ENCODE results near the gene LARGE1.

The LARGE1 gene

GRCh38 chr22:33451866-33452469, 468.3 kb downstream of the LARGE1 start:
- H3K4me2 ChIP-seq (ENCODE audit: low read length): no peak overlapping the region
- no peaks in the 10 kb centered on the region for H3K9me3 ChIP-seq (replicated peaks; ENCODE audit: low read length)
- H3K4me1 ChIP-seq (ENCODE audit: control insufficient read depth, insufficient read depth, low read length): no peaks in the 10 kb centered on the region
- H3K27me3 ChIP-seq (ENCODE audit: control insufficient read depth, insufficient read depth, low read length): no peaks in the 10 kb centered on the region
- no peak overlapping the region for H3K4me3 ChIP-seq (ENCODE audit: low read length)
- H3K9ac ChIP-seq (ENCODE audit: low read depth, low read length): no peak overlapping the region
- no peaks in the 10 kb centered on the region for H3K36me3 ChIP-seq (ENCODE audit: insufficient read depth, low read length)

GRCh38 chr22:33450756-33451155, 469.5 kb downstream of the LARGE1 start:
- Histone ChIP-seq H3K27me3 (ENCODE audit: control insufficient read depth, insufficient read depth, low read length) (no peaks in the 10 kb centered on the region), H3K4me3 (ENCODE audit: low read length) (no peak overlapping the region), H3K4me2 (ENCODE audit: low read length) (no peak overlapping the region), H3K9me3 (replicated peaks; ENCODE audit: low read length) (no peaks in the 10 kb centered on the region), H3K9ac (ENCODE audit: low read depth, low read length) (no peak overlapping the region), H3K4me1 (ENCODE audit: control insufficient read depth, insufficient read depth, low read length) (no peaks in the 10 kb centered on the region), H3K36me3 (ENCODE audit: insufficient read depth, low read length) (no peaks in the 10 kb centered on the region)

- no peak overlapping the region for H3K4me3 ChIP-seq (ENCODE audit: low read length)
- H3K4me1 ChIP-seq (ENCODE audit: control insufficient read depth, insufficient read depth, low read length): no peaks in the 10 kb centered on the region
- H3K36me3 ChIP-seq (ENCODE audit: insufficient read depth, low read length): no peaks in the 10 kb centered on the region
- no peak overlapping the region for H3K4me2 ChIP-seq (ENCODE audit: low read length)
- H3K27me3 ChIP-seq (ENCODE audit: control insufficient read depth, insufficient read depth, low read length): no peaks in the 10 kb centered on the region
- no peaks in the 10 kb centered on the region for H3K9me3 ChIP-seq (replicated peaks; ENCODE audit: low read length)
- H3K9ac ChIP-seq (ENCODE audit: low read depth, low read length): no peak overlapping the region
These were observed 472.5 kb downstream of the LARGE1 start for GRCh38 chr22:33447733-33448132.

GRCh38 chr22:33443683-33444082, 476.6 kb downstream of the LARGE1 start:
- H3K4me1 ChIP-seq (ENCODE audit: control insufficient read depth, insufficient read depth, low read length): peaks cover 2% of the 10 kb centered on the region
- H3K36me3 ChIP-seq (ENCODE audit: insufficient read depth, low read length): no peaks in the 10 kb centered on the region
- H3K9ac ChIP-seq (ENCODE audit: low read depth, low read length): no peak overlapping the region
- H3K9me3 ChIP-seq (replicated peaks; ENCODE audit: low read length): no peaks in the 10 kb centered on the region
- H3K4me3 ChIP-seq (ENCODE audit: low read length): no peak overlapping the region
- H3K4me2 ChIP-seq (ENCODE audit: low read length): no peak overlapping the region
- H3K27me3 ChIP-seq (ENCODE audit: control insufficient read depth, insufficient read depth, low read length): peaks cover 18% of the 10 kb centered on the region

GRCh38 chr22:33440756-33441155, 479.5 kb downstream of the LARGE1 start:
- H3K4me1 ChIP-seq (ENCODE audit: control insufficient read depth, insufficient read depth, low read length): peaks cover 10% of the 10 kb centered on the region
- peaks cover 36% of the 10 kb centered on the region for H3K27me3 ChIP-seq (ENCODE audit: control insufficient read depth, insufficient read depth, low read length)
- no peak overlapping the region for H3K4me2 ChIP-seq (ENCODE audit: low read length)
- no peak overlapping the region for H3K4me3 ChIP-seq (ENCODE audit: low read length)
- H3K36me3 ChIP-seq (ENCODE audit: insufficient read depth, low read length): no peaks in the 10 kb centered on the region
- no peaks in the 10 kb centered on the region for H3K9me3 ChIP-seq (replicated peaks; ENCODE audit: low read length)
- H3K9ac ChIP-seq (ENCODE audit: low read depth, low read length): no peak overlapping the region

GRCh38 chr22:33438273-33438672, 482.0 kb downstream of the LARGE1 start:
- H3K36me3 ChIP-seq (ENCODE audit: insufficient read depth, low read length): no peaks in the 10 kb centered on the region
- H3K4me3 ChIP-seq (ENCODE audit: low read length): no peak overlapping the region
- H3K9me3 ChIP-seq (replicated peaks; ENCODE audit: low read length): no peaks in the 10 kb centered on the region
- peaks cover 10% of the 10 kb centered on the region for H3K4me1 ChIP-seq (ENCODE audit: control insufficient read depth, insufficient read depth, low read length)
- H3K9ac ChIP-seq (ENCODE audit: low read depth, low read length): no peak overlapping the region
- H3K4me2 ChIP-seq (ENCODE audit: low read length): peak overlapping the region; percentile 16
- H3K27me3 ChIP-seq (ENCODE audit: control insufficient read depth, insufficient read depth, low read length): peaks cover 36% of the 10 kb centered on the region

- peaks cover 5% of the 10 kb centered on the region for H3K27me3 ChIP-seq (ENCODE audit: control insufficient read depth, insufficient read depth, low read length)
- H3K4me2 ChIP-seq (ENCODE audit: low read length): no peak overlapping the region
- H3K9me3 ChIP-seq (replicated peaks; ENCODE audit: low read length): no peaks in the 10 kb centered on the region
- H3K4me1 ChIP-seq (ENCODE audit: control insufficient read depth, insufficient read depth, low read length): no peaks in the 10 kb centered on the region
- no peak overlapping the region for H3K4me3 ChIP-seq (ENCODE audit: low read length)
- H3K9ac ChIP-seq (ENCODE audit: low read depth, low read length): no peak overlapping the region
- H3K36me3 ChIP-seq (ENCODE audit: insufficient read depth, low read length): no peaks in the 10 kb centered on the region
These were observed 489.0 kb downstream of the LARGE1 start for GRCh38 chr22:33431300-33431699.

GRCh38 chr22:33429281-33429680, 491.0 kb downstream of the LARGE1 start:
- no peak overlapping the region for H3K4me2 ChIP-seq (ENCODE audit: low read length)
- H3K4me3 ChIP-seq (ENCODE audit: low read length): no peak overlapping the region
- H3K9me3 ChIP-seq (replicated peaks; ENCODE audit: low read length): no peaks in the 10 kb centered on the region
- H3K9ac ChIP-seq (ENCODE audit: low read depth, low read length): no peak overlapping the region
- H3K36me3 ChIP-seq (ENCODE audit: insufficient read depth, low read length): no peaks in the 10 kb centered on the region
- no peaks in the 10 kb centered on the region for H3K4me1 ChIP-seq (ENCODE audit: control insufficient read depth, insufficient read depth, low read length)
- H3K27me3 ChIP-seq (ENCODE audit: control insufficient read depth, insufficient read depth, low read length): no peaks in the 10 kb centered on the region

- no peaks in the 10 kb centered on the region for H3K9me3 ChIP-seq (replicated peaks; ENCODE audit: low read length)
- H3K27me3 ChIP-seq (ENCODE audit: control insufficient read depth, insufficient read depth, low read length): no peaks in the 10 kb centered on the region
- H3K4me2 ChIP-seq (ENCODE audit: low read length): no peak overlapping the region
- no peaks in the 10 kb centered on the region for H3K36me3 ChIP-seq (ENCODE audit: insufficient read depth, low read length)
- H3K4me1 ChIP-seq (ENCODE audit: control insufficient read depth, insufficient read depth, low read length): no peaks in the 10 kb centered on the region
- H3K4me3 ChIP-seq (ENCODE audit: low read length): no peak overlapping the region
- H3K9ac ChIP-seq (ENCODE audit: low read depth, low read length): no peak overlapping the region
These were observed 492.8 kb downstream of the LARGE1 start for GRCh38 chr22:33427461-33427860.

GRCh38 chr22:33426451-33426850, 493.8 kb downstream of the LARGE1 start:
- H3K4me2 ChIP-seq (ENCODE audit: low read length): no peak overlapping the region
- no peak overlapping the region for H3K9ac ChIP-seq (ENCODE audit: low read depth, low read length)
- no peaks in the 10 kb centered on the region for H3K27me3 ChIP-seq (ENCODE audit: control insufficient read depth, insufficient read depth, low read length)
- no peaks in the 10 kb centered on the region for H3K36me3 ChIP-seq (ENCODE audit: insufficient read depth, low read length)
- no peak overlapping the region for H3K4me3 ChIP-seq (ENCODE audit: low read length)
- H3K9me3 ChIP-seq (replicated peaks; ENCODE audit: low read length): no peaks in the 10 kb centered on the region
- no peaks in the 10 kb centered on the region for H3K4me1 ChIP-seq (ENCODE audit: control insufficient read depth, insufficient read depth, low read length)

GRCh38 chr22:33421859-33422258, 498.4 kb downstream of the LARGE1 start:
- H3K36me3 ChIP-seq (ENCODE audit: insufficient read depth, low read length): no peaks in the 10 kb centered on the region
- H3K9me3 ChIP-seq (replicated peaks; ENCODE audit: low read length): no peaks in the 10 kb centered on the region

GRCh38 chr22:33418484-33418883, 501.8 kb downstream of the LARGE1 start:
- Histone ChIP-seq H3K36me3 (ENCODE audit: insufficient read depth, low read length) (no peaks in the 10 kb centered on the region), H3K4me2 (ENCODE audit: low read length) (no peak overlapping the region), H3K27me3 (ENCODE audit: control insufficient read depth, insufficient read depth, low read length) (no peaks in the 10 kb centered on the region), H3K9me3 (replicated peaks; ENCODE audit: low read length) (no peaks in the 10 kb centered on the region), H3K4me1 (ENCODE audit: control insufficient read depth, insufficient read depth, low read length) (no peaks in the 10 kb centered on the region), H3K4me3 (ENCODE audit: low read length) (no peak overlapping the region), H3K9ac (ENCODE audit: low read depth, low read length) (no peak overlapping the region)

More at GRCh38 chr22:33421859-33422258, 498.4 kb downstream of the LARGE1 start:
- no peak overlapping the region for H3K4me2 ChIP-seq (ENCODE audit: low read length)
- H3K4me3 ChIP-seq (ENCODE audit: low read length): no peak overlapping the region
- H3K4me1 ChIP-seq (ENCODE audit: control insufficient read depth, insufficient read depth, low read length): no peaks in the 10 kb centered on the region
- no peaks in the 10 kb centered on the region for H3K27me3 ChIP-seq (ENCODE audit: control insufficient read depth, insufficient read depth, low read length)
- H3K9ac ChIP-seq (ENCODE audit: low read depth, low read length): no peak overlapping the region
